Mammary epithelial cell (primary cell): Measurements from ENCODE around the gene TBL2.

Experiments used
- CTCF ChIP-seq, 2 donors: IDR thresholded peaks in 1 of 2; conservative IDR thresholded peaks in 1 of 2; 2 replicates each; pipeline ENCODE4 v1.5.1; 2011 to 2012; ENCODE audit warnings: inconsistent platforms in 2 of 2, low read length in 2 of 2, mild to moderate bottlenecking in 2 of 2, control low read depth in 1 of 2, low read depth in 1 of 2; ENCODE audit not compliant: insufficient read depth in 1 of 2; ENCODE audit errors: extremely low read depth in 1 of 2
- EZH2 ChIP-seq: IDR thresholded peaks from 2 replicates; pipeline ENCODE4 v1.6.1; 2012; ENCODE audit warnings: low read length, inconsistent platforms, borderline replicate concordance

- no peak for TF ChIP-seq CTCF (conservative IDR thresholded peaks at IDR 0.05 in 1 of 2, IDR thresholded peaks at IDR 0.05 in 1 of 2; ENCODE audit: extremely low read depth in 1 of 2, insufficient read depth in 1 of 2, low read depth in 1 of 2, low read length in 2 of 2)
- no peak for TF ChIP-seq EZH2
Observed at GRCh38 chr7:73557397-73558257, 20.8 kb downstream of the TBL2 start, which contains the start of gene BCL7B.
